ENCODE results near the gene SNRNP35.
"Not testable (repeated sequence)": the region's sequence is repeated elsewhere in the genome, so short reads cannot be mapped to it uniquely, and the experiment has no call there.

The SNRNP35 gene

GRCh38 chr12:123488539-123489230 lies 30.7 kb downstream of the SNRNP35 start:
- DNase-seq (ENCODE audit: low read depth in 1 of 2, low spot score in 1 of 2) = no peak

DNA sequence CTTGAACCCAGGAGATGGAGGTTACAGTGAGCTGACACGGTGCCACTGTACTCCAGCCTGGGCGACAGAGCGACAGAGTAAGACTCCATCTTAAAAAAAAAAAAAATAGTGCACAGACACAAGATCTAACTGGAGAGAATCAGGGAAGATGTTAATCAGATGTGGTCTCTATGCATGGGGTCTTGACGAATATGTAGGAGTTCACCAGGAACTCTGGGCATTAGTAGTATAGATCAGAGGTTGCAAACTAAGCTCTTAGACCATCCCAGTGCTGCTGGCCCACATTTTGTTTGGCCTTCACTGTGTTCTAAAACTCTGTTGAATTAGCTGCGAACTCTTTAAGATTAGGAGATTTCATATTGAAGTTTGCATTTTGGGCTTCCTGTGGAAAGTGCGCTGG lies 31.6 kb downstream of the SNRNP35 start:
- DNase-seq (ENCODE audit: low read depth in 1 of 2, low spot score in 1 of 2) = no peak

DNA sequence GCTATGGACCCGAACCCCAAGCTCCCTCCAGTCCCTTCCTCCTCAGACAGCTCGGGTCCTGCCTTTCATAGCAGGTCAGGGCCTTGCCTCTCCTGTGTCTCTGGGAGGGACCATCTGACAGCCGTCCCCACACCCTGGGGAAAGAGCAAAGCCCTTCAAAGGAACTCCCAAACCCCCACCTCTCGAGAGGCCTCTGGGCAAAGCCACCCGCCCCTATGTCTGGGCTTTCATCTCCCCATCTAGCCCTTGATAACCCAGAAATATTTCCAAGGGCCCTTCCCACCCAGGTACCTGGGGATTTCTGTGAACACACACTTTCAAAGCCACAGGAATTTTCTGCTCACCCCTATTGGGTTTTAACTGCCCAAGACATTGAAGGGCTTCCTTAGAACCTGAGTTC lies 32.1 kb downstream of the SNRNP35 start:
- DNase-seq (ENCODE audit: low read depth in 1 of 2, low spot score in 1 of 2) = no peak

DNA sequence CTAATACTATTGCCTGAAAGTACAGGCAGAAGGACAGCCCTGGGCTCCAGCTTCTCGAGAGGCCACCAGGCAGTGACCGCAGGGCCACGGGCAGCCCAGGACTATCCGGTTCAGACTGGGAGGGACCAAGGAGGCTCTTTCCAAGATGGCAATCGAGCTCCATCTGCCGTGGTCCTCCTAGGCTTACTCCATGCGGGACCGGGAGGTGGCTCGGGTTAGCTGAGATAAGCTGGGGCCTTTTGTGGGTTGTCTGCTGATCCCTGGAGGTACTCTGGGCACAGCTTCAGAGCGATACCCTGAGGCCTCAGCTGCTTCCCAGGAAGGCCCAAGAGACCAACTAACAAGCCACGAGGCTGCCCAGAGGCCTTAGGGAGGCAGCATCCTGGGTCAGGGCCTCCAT lies 33.1 kb downstream of the SNRNP35 start:
- no peak for DNase-seq (ENCODE audit: low read depth in 1 of 2, low spot score in 1 of 2)

DNA sequence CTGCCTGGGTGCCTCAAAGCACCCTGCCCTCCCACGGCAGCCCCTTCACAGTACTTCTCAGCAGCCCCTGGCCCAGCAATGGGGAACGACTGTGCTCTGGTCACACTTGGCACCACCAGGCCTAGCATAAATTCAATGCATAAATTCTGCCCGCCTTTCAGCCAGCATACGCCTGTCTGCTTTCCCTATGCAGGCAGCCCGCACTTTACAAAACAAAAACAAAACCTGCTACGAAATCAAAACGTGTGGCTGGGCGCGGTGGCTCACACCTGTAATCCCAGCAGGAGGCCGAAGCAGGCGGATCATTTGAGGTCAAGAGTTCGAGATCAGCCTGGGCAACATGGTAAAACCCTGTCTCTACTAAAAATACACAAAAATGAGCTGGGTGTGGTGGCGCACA lies 33.5 kb downstream of the SNRNP35 start:
- DNase-seq (ENCODE audit: low read depth in 1 of 2, low spot score in 1 of 2) = no peak

- not testable (repeated sequence) for DNase-seq (ENCODE audit: low read depth in 1 of 2, low spot score in 1 of 2)
These were observed 34.5 kb downstream of the SNRNP35 start for GRCh38 chr12:123492339-123493039.

GRCh38 chr12:123494124-123494851 lies 36.3 kb downstream of the SNRNP35 start:
- no peak for DNase-seq (ENCODE audit: low read depth in 1 of 2, low spot score in 1 of 2)

- no peak for DNase-seq (ENCODE audit: low read depth in 1 of 2, low spot score in 1 of 2)
These were observed 39.1 kb downstream of the SNRNP35 start for GRCh38 chr12:123497065-123497464.

GRCh38 chr12:123498126-123498825 lies 40.3 kb downstream of the SNRNP35 start:
- no peak for DNase-seq (ENCODE audit: low read depth in 1 of 2, low spot score in 1 of 2)

GRCh38 chr12:123499332-123499731 lies 41.4 kb downstream of the SNRNP35 start:
- DNase-seq (ENCODE audit: low read depth in 1 of 2, low spot score in 1 of 2) = no peak

- DNase-seq (ENCODE audit: low read depth in 1 of 2, low spot score in 1 of 2) = no peak
These were observed 44.3 kb downstream of the SNRNP35 start for GRCh38 chr12:123502163-123502704.

GRCh38 chr12:123506059-123506842 lies 48.3 kb downstream of the SNRNP35 start:
- no peak for DNase-seq (ENCODE audit: low read depth in 1 of 2, low spot score in 1 of 2)

DNA sequence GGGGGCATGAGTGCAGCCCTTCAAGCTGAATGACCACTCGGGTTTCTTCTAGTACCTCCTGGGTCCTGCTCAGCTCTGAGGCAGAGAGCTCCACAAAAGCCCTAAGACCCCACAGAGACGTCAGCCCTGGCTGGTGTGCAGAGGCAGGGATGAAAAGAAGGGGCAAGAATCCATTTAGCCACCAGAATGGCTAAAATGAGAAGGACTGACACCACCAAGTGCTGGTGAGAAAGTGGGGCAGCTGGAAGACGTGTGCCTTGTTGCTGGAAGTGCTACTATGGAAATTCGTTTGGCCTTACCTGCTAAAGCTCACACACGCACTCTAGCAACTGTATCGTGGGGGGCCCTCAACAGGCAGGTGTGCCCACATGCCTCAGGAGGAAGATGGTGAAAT lies 48.9 kb downstream of the SNRNP35 start:
- DNase-seq (ENCODE audit: low read depth in 1 of 2, low spot score in 1 of 2) = no peak

DNA sequence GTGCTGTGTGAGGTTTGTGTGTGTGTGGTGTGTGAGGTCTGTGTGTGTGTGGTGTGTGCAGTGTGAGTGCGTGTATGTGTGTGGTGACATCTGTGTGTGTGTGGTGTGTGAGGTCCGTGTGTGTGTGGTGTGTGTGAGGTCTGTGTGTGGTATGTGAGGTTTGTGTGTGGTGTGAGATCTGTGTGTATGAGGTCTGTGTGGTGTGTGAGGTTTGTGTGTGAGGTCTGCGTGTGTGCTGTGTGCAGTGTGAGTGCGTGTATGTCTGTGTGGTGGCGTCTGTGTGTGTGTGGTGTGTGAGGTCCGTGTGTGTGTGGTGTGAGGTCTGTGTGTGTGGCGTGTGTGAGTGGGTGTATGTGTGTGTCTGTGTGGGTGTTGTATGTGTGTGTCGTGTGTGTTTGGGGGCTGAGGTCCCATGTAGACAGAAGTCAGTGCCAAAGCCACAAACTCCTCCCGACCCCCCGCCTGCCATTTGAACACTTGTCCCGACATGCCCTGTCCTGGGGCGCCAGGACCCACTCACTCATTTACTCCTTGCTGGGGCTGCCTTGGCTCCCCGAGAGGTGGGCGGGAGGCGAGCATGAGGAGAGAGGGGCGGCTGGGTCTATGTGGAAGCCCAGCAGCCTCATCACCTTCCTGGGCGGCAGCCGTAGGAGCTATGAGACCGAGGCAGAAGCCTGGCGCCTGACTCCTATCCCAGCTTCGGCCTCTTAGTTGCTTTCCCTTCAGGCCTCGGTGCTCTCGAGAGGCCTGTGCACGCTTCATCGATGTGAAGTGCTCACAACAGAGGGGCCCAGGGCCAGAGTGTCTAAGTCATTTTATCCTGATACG lies 55.1 kb downstream of the SNRNP35 start:
- DNase-seq (ENCODE audit: low read depth in 1 of 2, low spot score in 1 of 2) = no peak

DNA sequence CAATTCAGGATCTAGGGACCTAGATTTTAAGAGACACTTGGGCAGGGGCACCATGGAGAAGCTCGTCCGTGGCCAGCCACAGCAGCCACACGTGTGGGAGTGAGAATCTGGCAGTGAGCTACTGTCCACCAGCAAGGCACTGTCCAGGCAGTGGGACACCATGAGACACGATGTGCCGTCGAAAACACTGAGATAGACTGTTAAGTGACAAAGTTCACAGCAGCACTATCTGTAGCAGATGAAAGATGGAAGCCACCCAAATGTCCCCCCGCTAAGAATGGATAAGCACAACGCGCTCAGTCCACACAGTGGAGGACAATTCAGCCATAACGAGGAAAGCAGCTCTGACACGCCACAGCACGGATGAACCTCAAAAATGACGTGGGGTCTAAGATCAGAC lies 55.9 kb downstream of the SNRNP35 start:
- no peak for DNase-seq (ENCODE audit: low read depth in 1 of 2, low spot score in 1 of 2)

GRCh38 chr12:123514582-123515221 lies 56.8 kb downstream of the SNRNP35 start:
- DNase-seq (ENCODE audit: low read depth in 1 of 2, low spot score in 1 of 2) = not testable (repeated sequence)

GRCh38 chr12:123516216-123516780 lies 58.4 kb downstream of the SNRNP35 start:
- DNase-seq (ENCODE audit: low read depth in 1 of 2, low spot score in 1 of 2) = no peak
